Measurements from ENCODE around the gene UCHL5. TPM values are rescaled to one million over a fixed set of nuclear protein-coding genes. Genes with fewer than 3 reads are reported as not detected.

UCHL5 gene
- total and polyA plus RNA-seq, 2 experiments from 2014 or later: 42.5 to 67.1 TPM

DNA sequence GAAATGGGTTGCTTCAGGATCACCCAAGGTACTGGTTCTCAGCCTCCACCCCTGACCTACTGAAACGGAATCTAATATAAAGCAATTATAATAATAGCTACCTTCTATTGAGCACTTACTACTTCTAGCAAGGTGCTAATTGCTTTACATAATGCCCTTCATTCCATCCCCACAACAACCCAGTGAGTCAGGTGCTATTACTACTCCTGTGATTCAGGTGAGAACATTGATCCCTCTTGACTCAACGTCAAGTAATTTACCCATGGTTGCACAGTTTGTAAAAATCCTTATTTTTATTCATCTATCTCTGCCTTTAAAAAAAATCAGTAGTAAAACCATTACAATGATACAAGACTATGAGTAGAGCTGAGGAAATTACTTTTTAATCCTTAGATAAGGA lies 85.2 kb downstream of the UCHL5 start:
- Histone ChIP-seq H4K20me1 (replicated peaks; ENCODE audit: insufficient read depth) (no peaks in the 10 kb centered on the region), H3K4me1 (ENCODE audit: insufficient read depth) (peaks cover 13% of the 10 kb centered on the region; the same call in 1 of the 2 replicates), H2AFZ (no peak overlapping the region), H3K27ac (ENCODE audit: low read depth) (no peak overlapping the region), H3K4me3 (no peak overlapping the region), H3K27me3 (ENCODE audit: insufficient read depth) (no peaks in the 10 kb centered on the region), H3K79me2 (replicated peaks; ENCODE audit: insufficient read depth) (no peaks in the 10 kb centered on the region), H3K4me2 (no peak overlapping the region), H3K36me3 (ENCODE audit: insufficient read depth) (no peaks in the 10 kb centered on the region), H3K9me2 (ENCODE audit: insufficient read depth) (0 out of 2 replicates have a peak, but pooled peaks cover 3% of the 10 kb centered on the region), H3F3A (replicated peaks; ENCODE audit: low read depth) (no peaks in the 10 kb centered on the region)
- H3K27ac Mint-ChIP-seq: no peak overlapping the region
- H3K4me1 Mint-ChIP-seq: peaks cover 20% of the 10 kb centered on the region
- TF ChIP-seq ETS1 (IDR thresholded peaks at IDR 0.05) (no peak), EZH2 (IDR thresholded peaks at IDR 0.05; ENCODE audit: low read depth, unreplicated experiment) (no peak), JUNB (IDR thresholded peaks at IDR 0.05; ENCODE audit: unreplicated experiment) (no peak), POLR2AphosphoS5 (IDR thresholded peaks at IDR 0.05; ENCODE audit: low read depth) (no peak), ZNF331 (CRISPR knock-in tag; IDR thresholded peaks at IDR 0.05; ENCODE audit: low read depth) (no peak), CREB1 (CRISPR knock-in tag; IDR thresholded peaks at IDR 0.05; ENCODE audit: low read depth) (no peak), ZNF114 (CRISPR knock-in tag; IDR thresholded peaks at IDR 0.05) (no peak), STAT1 (IDR thresholded peaks at IDR 0.05; ENCODE audit: unreplicated experiment) (no peak), NANOG (IDR thresholded peaks at IDR 0.05; ENCODE audit: borderline replicate concordance) (no peak), EZH2phosphoT487 (IDR thresholded peaks at IDR 0.05; ENCODE audit: unreplicated experiment) (no peak)
- TF ChIP-seq, protein P1, sequence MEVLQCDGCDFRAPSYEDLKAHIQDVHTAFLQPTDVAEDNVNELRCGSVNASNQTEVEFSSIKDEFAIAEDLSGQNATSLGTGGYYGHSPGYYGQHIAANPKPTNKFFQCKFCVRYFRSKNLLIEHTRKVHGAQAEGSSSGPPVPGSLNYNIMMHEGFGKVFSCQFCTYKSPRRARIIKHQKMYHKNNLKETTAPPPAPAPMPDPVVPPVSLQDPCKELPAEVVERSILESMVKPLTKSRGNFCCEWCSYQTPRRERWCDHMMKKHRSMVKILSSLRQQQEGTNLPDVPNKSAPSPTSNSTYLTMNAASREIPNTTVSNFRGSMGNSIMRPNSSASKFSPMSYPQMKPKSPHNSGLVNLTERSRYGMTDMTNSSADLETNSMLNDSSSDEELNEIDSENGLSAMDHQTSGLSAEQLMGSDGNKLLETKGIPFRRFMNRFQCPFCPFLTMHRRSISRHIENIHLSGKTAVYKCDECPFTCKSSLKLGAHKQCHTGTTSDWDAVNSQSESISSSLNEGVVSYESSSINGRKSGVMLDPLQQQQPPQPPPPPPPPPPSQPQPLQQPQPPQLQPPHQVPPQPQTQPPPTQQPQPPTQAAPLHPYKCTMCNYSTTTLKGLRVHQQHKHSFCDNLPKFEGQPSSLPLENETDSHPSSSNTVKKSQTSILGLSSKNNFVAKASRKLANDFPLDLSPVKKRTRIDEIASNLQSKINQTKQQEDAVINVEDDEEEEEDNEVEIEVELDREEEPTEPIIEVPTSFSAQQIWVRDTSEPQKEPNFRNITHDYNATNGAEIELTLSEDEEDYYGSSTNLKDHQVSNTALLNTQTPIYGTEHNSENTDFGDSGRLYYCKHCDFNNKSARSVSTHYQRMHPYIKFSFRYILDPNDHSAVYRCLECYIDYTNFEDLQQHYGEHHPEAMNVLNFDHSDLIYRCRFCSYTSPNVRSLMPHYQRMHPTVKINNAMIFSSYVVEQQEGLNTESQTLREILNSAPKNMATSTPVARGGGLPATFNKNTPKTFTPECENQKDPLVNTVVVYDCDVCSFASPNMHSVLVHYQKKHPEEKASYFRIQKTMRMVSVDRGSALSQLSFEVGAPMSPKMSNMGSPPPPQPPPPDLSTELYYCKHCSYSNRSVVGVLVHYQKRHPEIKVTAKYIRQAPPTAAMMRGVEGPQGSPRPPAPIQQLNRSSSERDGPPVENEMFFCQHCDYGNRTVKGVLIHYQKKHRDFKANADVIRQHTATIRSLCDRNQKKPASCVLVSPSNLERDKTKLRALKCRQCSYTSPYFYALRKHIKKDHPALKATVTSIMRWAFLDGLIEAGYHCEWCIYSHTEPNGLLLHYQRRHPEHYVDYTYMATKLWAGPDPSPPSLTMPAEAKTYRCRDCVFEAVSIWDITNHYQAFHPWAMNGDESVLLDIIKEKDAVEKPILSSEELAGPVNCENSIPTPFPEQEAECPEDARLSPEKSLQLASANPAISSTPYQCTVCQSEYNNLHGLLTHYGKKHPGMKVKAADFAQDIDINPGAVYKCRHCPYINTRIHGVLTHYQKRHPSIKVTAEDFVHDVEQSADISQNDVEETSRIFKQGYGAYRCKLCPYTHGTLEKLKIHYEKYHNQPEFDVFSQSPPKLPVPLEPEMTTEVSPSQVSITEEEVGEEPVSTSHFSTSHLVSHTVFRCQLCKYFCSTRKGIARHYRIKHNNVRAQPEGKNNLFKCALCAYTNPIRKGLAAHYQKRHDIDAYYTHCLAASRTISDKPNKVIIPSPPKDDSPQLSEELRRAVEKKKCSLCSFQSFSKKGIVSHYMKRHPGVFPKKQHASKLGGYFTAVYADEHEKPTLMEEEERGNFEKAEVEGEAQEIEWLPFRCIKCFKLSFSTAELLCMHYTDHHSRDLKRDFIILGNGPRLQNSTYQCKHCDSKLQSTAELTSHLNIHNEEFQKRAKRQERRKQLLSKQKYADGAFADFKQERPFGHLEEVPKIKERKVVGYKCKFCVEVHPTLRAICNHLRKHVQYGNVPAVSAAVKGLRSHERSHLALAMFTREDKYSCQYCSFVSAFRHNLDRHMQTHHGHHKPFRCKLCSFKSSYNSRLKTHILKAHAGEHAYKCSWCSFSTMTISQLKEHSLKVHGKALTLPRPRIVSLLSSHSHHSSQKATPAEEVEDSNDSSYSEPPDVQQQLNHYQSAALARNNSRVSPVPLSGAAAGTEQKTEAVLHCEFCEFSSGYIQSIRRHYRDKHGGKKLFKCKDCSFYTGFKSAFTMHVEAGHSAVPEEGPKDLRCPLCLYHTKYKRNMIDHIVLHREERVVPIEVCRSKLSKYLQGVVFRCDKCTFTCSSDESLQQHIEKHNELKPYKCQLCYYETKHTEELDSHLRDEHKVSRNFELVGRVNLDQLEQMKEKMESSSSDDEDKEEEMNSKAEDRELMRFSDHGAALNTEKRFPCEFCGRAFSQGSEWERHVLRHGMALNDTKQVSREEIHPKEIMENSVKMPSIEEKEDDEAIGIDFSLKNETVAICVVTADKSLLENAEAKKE (CRISPR knock-in tag; IDR thresholded peaks at IDR 0.05): no peak
- TF ChIP-seq, protein P2, sequence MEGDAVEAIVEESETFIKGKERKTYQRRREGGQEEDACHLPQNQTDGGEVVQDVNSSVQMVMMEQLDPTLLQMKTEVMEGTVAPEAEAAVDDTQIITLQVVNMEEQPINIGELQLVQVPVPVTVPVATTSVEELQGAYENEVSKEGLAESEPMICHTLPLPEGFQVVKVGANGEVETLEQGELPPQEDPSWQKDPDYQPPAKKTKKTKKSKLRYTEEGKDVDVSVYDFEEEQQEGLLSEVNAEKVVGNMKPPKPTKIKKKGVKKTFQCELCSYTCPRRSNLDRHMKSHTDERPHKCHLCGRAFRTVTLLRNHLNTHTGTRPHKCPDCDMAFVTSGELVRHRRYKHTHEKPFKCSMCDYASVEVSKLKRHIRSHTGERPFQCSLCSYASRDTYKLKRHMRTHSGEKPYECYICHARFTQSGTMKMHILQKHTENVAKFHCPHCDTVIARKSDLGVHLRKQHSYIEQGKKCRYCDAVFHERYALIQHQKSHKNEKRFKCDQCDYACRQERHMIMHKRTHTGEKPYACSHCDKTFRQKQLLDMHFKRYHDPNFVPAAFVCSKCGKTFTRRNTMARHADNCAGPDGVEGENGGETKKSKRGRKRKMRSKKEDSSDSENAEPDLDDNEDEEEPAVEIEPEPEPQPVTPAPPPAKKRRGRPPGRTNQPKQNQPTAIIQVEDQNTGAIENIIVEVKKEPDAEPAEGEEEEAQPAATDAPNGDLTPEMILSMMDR (conservative IDR thresholded peaks at IDR 0.05; ENCODE audit: low read depth in 2 of 2): no peak
- TF ChIP-seq, protein P3, sequence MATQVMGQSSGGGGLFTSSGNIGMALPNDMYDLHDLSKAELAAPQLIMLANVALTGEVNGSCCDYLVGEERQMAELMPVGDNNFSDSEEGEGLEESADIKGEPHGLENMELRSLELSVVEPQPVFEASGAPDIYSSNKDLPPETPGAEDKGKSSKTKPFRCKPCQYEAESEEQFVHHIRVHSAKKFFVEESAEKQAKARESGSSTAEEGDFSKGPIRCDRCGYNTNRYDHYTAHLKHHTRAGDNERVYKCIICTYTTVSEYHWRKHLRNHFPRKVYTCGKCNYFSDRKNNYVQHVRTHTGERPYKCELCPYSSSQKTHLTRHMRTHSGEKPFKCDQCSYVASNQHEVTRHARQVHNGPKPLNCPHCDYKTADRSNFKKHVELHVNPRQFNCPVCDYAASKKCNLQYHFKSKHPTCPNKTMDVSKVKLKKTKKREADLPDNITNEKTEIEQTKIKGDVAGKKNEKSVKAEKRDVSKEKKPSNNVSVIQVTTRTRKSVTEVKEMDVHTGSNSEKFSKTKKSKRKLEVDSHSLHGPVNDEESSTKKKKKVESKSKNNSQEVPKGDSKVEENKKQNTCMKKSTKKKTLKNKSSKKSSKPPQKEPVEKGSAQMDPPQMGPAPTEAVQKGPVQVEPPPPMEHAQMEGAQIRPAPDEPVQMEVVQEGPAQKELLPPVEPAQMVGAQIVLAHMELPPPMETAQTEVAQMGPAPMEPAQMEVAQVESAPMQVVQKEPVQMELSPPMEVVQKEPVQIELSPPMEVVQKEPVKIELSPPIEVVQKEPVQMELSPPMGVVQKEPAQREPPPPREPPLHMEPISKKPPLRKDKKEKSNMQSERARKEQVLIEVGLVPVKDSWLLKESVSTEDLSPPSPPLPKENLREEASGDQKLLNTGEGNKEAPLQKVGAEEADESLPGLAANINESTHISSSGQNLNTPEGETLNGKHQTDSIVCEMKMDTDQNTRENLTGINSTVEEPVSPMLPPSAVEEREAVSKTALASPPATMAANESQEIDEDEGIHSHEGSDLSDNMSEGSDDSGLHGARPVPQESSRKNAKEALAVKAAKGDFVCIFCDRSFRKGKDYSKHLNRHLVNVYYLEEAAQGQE (IDR thresholded peaks at IDR 0.05; ENCODE audit: unreplicated experiment): no peak
- H3K9me3 Mint-ChIP-seq: peaks cover 13% of the 10 kb centered on the region
- DNase-seq (ENCODE audit: low spot score) (no peak), ATAC-seq (no peak)
- H3K27me3 Mint-ChIP-seq (ENCODE audit: insufficient read depth, low read depth, poor library complexity): no peaks in the 10 kb centered on the region
- peaks cover 8% of the 10 kb centered on the region for H3K36me3 Mint-ChIP-seq (ENCODE audit: low read depth)
- H3K4me3 Mint-ChIP-seq: no peak overlapping the region

Measured in GM23338 (cell line).